G401.6 (cell line): Measurements from ENCODE around the gene SH2D1B.

Experiments used
- FAIRE-seq: peaks from 2 replicates; lab custom pipeline; 2012; peaks lifted over from hg19 to GRCh38; lab: Jason Lieb, UNC

The SH2D1B gene

GRCh38 chr1:162398999-162399580, 12.8 kb downstream of the SH2D1B start:
- no peak for FAIRE-seq

GRCh38 chr1:162397943-162398560, 13.9 kb downstream of the SH2D1B start:
- FAIRE-seq: no peak

GRCh38 chr1:162397039-162397448, 14.9 kb downstream of the SH2D1B start:
- no peak for FAIRE-seq

- no peak for FAIRE-seq
Observed at GRCh38 chr1:162396201-162396906, 15.6 kb downstream of the SH2D1B start.

GRCh38 chr1:162391790-162392563, 20.0 kb downstream of the SH2D1B start:
- FAIRE-seq: peak; percentile 78

GRCh38 chr1:162390396-162391185, 21.3 kb downstream of the SH2D1B start:
- FAIRE-seq: no peak

GRCh38 chr1:162389971-162390370, 22.0 kb downstream of the SH2D1B start:
- no peak for FAIRE-seq

GRCh38 chr1:162389021-162389818, 22.7 kb downstream of the SH2D1B start:
- no peak for FAIRE-seq

GRCh38 chr1:162388615-162389014, 23.3 kb downstream of the SH2D1B start:
- no peak for FAIRE-seq

GRCh38 chr1:162388083-162388594, 23.8 kb downstream of the SH2D1B start:
- no peak for FAIRE-seq

GRCh38 chr1:162387226-162388082, 24.5 kb downstream of the SH2D1B start:
- no peak for FAIRE-seq

- no peak for FAIRE-seq
Observed at GRCh38 chr1:162386292-162387225, 25.4 kb downstream of the SH2D1B start.

- no peak for FAIRE-seq
Observed at GRCh38 chr1:162385702-162386101, 26.2 kb downstream of the SH2D1B start.

GRCh38 chr1:162385280-162385623, 26.7 kb downstream of the SH2D1B start:
- no peak for FAIRE-seq

- no peak for FAIRE-seq
Observed at GRCh38 chr1:162384601-162385279, 27.2 kb downstream of the SH2D1B start.

GRCh38 chr1:162384116-162384515, 27.8 kb downstream of the SH2D1B start:
- no peak for FAIRE-seq

GRCh38 chr1:162383516-162383915, 28.4 kb downstream of the SH2D1B start:
- no peak for FAIRE-seq

- no peak for FAIRE-seq
Observed at GRCh38 chr1:162383091-162383490, 28.8 kb downstream of the SH2D1B start.
